SU-DHL-6 (cell line): Measurements from ENCODE around the gene SRPK2.

Experiments
- CTCF ChIP-seq: fragments of 200-600 bp; sonication (generic); IDR thresholded peaks from one replicate; pipeline ENCODE4 v1.5.1; 2017; ENCODE audit warnings: antibody characterized with exemption, mild to moderate bottlenecking, low read length, moderate library complexity; ENCODE audit not compliant: insufficient read depth, poor library complexity, severe bottlenecking
- EZH2phosphoT487 ChIP-seq: fragments of 200-600 bp; sonication (generic), shearing (Covaris generic); conservative IDR thresholded peaks from 2 replicates; pipeline ENCODE4 v1.6.1; 2018; ENCODE audit warnings: mild to moderate bottlenecking, antibody characterized with exemption, low read length, moderate library complexity, mixed read lengths

GRCh38 chr7:105096306-105096705 is 292.4 kb downstream of the SRPK2 start:
- no peak for TF ChIP-seq CTCF
- no peak for TF ChIP-seq EZH2phosphoT487
